ENCODE results near the gene SPRING1.
A peak's percentile ranks its signal among the peaks of the same experiment; 100 is the strongest.

The SPRING1 gene

GRCh38 chr12:116737774-116738657, at the start of gene SPRING1, which contains the start of gene RNFT2:
Gene SPRING1, minus strand, starts transcription at chr12:116738069. Its CDS starts 169 bp downstream, at chr12:116737900.
Gene RNFT2, plus strand, starts transcription at chr12:116738315. Its CDS starts 2,183 bp downstream, at chr12:116740498.
- Histone ChIP-seq H3K27ac (ENCODE audit: low read depth, low read length) (peak within 1 kb of the TSS; percentile 38), H3K36me3 (ENCODE audit: insufficient read depth, low read length) (peaks cover 11% of the 10 kb centered on the region), H3K27me3 (ENCODE audit: control insufficient read depth in 1 of 2, insufficient read depth in 2 of 2, low read length in 2 of 2) (no peaks in the 10 kb centered on the region), H3K4me1 (ENCODE audit: insufficient read depth, low read length) (peaks cover 9% of the 10 kb centered on the region), H3K9me3 (ENCODE audit: low read length) (no peaks in the 10 kb centered on the region), H3K9ac (ENCODE audit: low read length) (peak within 1 kb of the TSS; percentile 80), H3K4me3 (ENCODE audit: low read depth in 1 of 2, low read length in 2 of 2) (peak within 1 kb of the TSS; percentile 73 to 86)

- H3K4me1 ChIP-seq (ENCODE audit: insufficient read depth, low read length), result no peaks in the 10 kb centered on the region
- H3K36me3 ChIP-seq (ENCODE audit: insufficient read depth, low read length), result no peaks in the 10 kb centered on the region
Observed at GRCh38 chr12:116784238-116784612, 46.4 kb upstream of the SPRING1 start.

GRCh38 chr12:116783525-116784237, 45.8 kb upstream of the SPRING1 start:
- Histone ChIP-seq H3K27ac (ENCODE audit: low read depth, low read length) (no peak overlapping the region), H3K4me1 (ENCODE audit: insufficient read depth, low read length) (no peaks in the 10 kb centered on the region), H3K4me3 (ENCODE audit: low read depth in 1 of 2, low read length in 2 of 2) (no peak overlapping the region), H3K9me3 (ENCODE audit: low read length) (no peaks in the 10 kb centered on the region), H3K36me3 (ENCODE audit: insufficient read depth, low read length) (no peaks in the 10 kb centered on the region), H3K9ac (ENCODE audit: low read length) (no peak overlapping the region), H3K27me3 (ENCODE audit: control insufficient read depth in 1 of 2, insufficient read depth in 2 of 2, low read length in 2 of 2) (no peaks in the 10 kb centered on the region)

More at GRCh38 chr12:116784238-116784612, 46.4 kb upstream of the SPRING1 start:
- H3K9ac ChIP-seq (ENCODE audit: low read length), result no peak overlapping the region
- no peaks in the 10 kb centered on the region for H3K9me3 ChIP-seq (ENCODE audit: low read length)
- H3K27ac ChIP-seq (ENCODE audit: low read depth, low read length), result no peak overlapping the region
- no peaks in the 10 kb centered on the region for H3K27me3 ChIP-seq (ENCODE audit: control insufficient read depth in 1 of 2, insufficient read depth in 2 of 2, low read length in 2 of 2)
- H3K4me3 ChIP-seq (ENCODE audit: low read depth in 1 of 2, low read length in 2 of 2), result no peak overlapping the region

- no peaks in the 10 kb centered on the region for H3K4me1 ChIP-seq (ENCODE audit: insufficient read depth, low read length)
- no peaks in the 10 kb centered on the region for H3K27me3 ChIP-seq (ENCODE audit: control insufficient read depth in 1 of 2, insufficient read depth in 2 of 2, low read length in 2 of 2)
- H3K4me3 ChIP-seq (ENCODE audit: low read depth in 1 of 2, low read length in 2 of 2), result no peak overlapping the region
- H3K27ac ChIP-seq (ENCODE audit: low read depth, low read length), result no peak overlapping the region
- H3K9ac ChIP-seq (ENCODE audit: low read length), result no peak overlapping the region
- H3K9me3 ChIP-seq (ENCODE audit: low read length), result no peaks in the 10 kb centered on the region
- H3K36me3 ChIP-seq (ENCODE audit: insufficient read depth, low read length), result no peaks in the 10 kb centered on the region
Observed at GRCh38 chr12:116780942-116781341, 43.1 kb upstream of the SPRING1 start.

- H3K9me3 ChIP-seq (ENCODE audit: low read length), result no peaks in the 10 kb centered on the region
- H3K4me1 ChIP-seq (ENCODE audit: insufficient read depth, low read length), result no peaks in the 10 kb centered on the region
- no peak overlapping the region for H3K27ac ChIP-seq (ENCODE audit: low read depth, low read length)
- H3K4me3 ChIP-seq (ENCODE audit: low read depth in 1 of 2, low read length in 2 of 2), result no peak overlapping the region
- no peaks in the 10 kb centered on the region for H3K27me3 ChIP-seq (ENCODE audit: control insufficient read depth in 1 of 2, insufficient read depth in 2 of 2, low read length in 2 of 2)
- no peaks in the 10 kb centered on the region for H3K36me3 ChIP-seq (ENCODE audit: insufficient read depth, low read length)
- H3K9ac ChIP-seq (ENCODE audit: low read length), result no peak overlapping the region
Observed at GRCh38 chr12:116779597-116779996, 41.7 kb upstream of the SPRING1 start.

- Histone ChIP-seq H3K27ac (ENCODE audit: low read depth, low read length) (no peak overlapping the region), H3K9me3 (ENCODE audit: low read length) (no peaks in the 10 kb centered on the region), H3K4me1 (ENCODE audit: insufficient read depth, low read length) (no peaks in the 10 kb centered on the region), H3K4me3 (ENCODE audit: low read depth in 1 of 2, low read length in 2 of 2) (no peak overlapping the region), H3K9ac (ENCODE audit: low read length) (no peak overlapping the region), H3K36me3 (ENCODE audit: insufficient read depth, low read length) (no peaks in the 10 kb centered on the region), H3K27me3 (ENCODE audit: control insufficient read depth in 1 of 2, insufficient read depth in 2 of 2, low read length in 2 of 2) (no peaks in the 10 kb centered on the region)
Observed at GRCh38 chr12:116777245-116777644, 39.4 kb upstream of the SPRING1 start.

GRCh38 chr12:116774020-116774419, 36.2 kb upstream of the SPRING1 start:
- H3K27me3 ChIP-seq (ENCODE audit: control insufficient read depth in 1 of 2, insufficient read depth in 2 of 2, low read length in 2 of 2), result no peaks in the 10 kb centered on the region
- H3K9ac ChIP-seq (ENCODE audit: low read length), result no peak overlapping the region
- H3K36me3 ChIP-seq (ENCODE audit: insufficient read depth, low read length), result no peaks in the 10 kb centered on the region
- H3K4me1 ChIP-seq (ENCODE audit: insufficient read depth, low read length), result no peaks in the 10 kb centered on the region
- no peak overlapping the region for H3K4me3 ChIP-seq (ENCODE audit: low read depth in 1 of 2, low read length in 2 of 2)
- H3K9me3 ChIP-seq (ENCODE audit: low read length), result no peaks in the 10 kb centered on the region
- no peak overlapping the region for H3K27ac ChIP-seq (ENCODE audit: low read depth, low read length)

- Histone ChIP-seq H3K9me3 (ENCODE audit: low read length) (no peaks in the 10 kb centered on the region), H3K9ac (ENCODE audit: low read length) (no peak overlapping the region), H3K4me1 (ENCODE audit: insufficient read depth, low read length) (no peaks in the 10 kb centered on the region), H3K4me3 (ENCODE audit: low read depth in 1 of 2, low read length in 2 of 2) (no peak overlapping the region), H3K36me3 (ENCODE audit: insufficient read depth, low read length) (no peaks in the 10 kb centered on the region), H3K27ac (ENCODE audit: low read depth, low read length) (no peak overlapping the region), H3K27me3 (ENCODE audit: control insufficient read depth in 1 of 2, insufficient read depth in 2 of 2, low read length in 2 of 2) (no peaks in the 10 kb centered on the region)
Observed at GRCh38 chr12:116773276-116773731, 35.4 kb upstream of the SPRING1 start.

- Histone ChIP-seq H3K27me3 (ENCODE audit: control insufficient read depth in 1 of 2, insufficient read depth in 2 of 2, low read length in 2 of 2) (no peaks in the 10 kb centered on the region), H3K27ac (ENCODE audit: low read depth, low read length) (no peak overlapping the region), H3K9ac (ENCODE audit: low read length) (no peak overlapping the region), H3K4me3 (ENCODE audit: low read depth in 1 of 2, low read length in 2 of 2) (no peak overlapping the region), H3K36me3 (ENCODE audit: insufficient read depth, low read length) (no peaks in the 10 kb centered on the region), H3K9me3 (ENCODE audit: low read length) (no peaks in the 10 kb centered on the region), H3K4me1 (ENCODE audit: insufficient read depth, low read length) (no peaks in the 10 kb centered on the region)
Observed at GRCh38 chr12:116771651-116772050, 33.8 kb upstream of the SPRING1 start.

GRCh38 chr12:116766746-116767145, 28.9 kb upstream of the SPRING1 start:
- Histone ChIP-seq H3K27ac (ENCODE audit: low read depth, low read length) (no peak overlapping the region), H3K9me3 (ENCODE audit: low read length) (no peaks in the 10 kb centered on the region)

GRCh38 chr12:116766285-116766684, 28.4 kb upstream of the SPRING1 start:
- Histone ChIP-seq H3K4me1 (ENCODE audit: insufficient read depth, low read length) (no peaks in the 10 kb centered on the region), H3K9me3 (ENCODE audit: low read length) (no peaks in the 10 kb centered on the region)

More at GRCh38 chr12:116766746-116767145, 28.9 kb upstream of the SPRING1 start:
- Histone ChIP-seq H3K36me3 (ENCODE audit: insufficient read depth, low read length) (no peaks in the 10 kb centered on the region), H3K9ac (ENCODE audit: low read length) (no peak overlapping the region), H3K27me3 (ENCODE audit: control insufficient read depth in 1 of 2, insufficient read depth in 2 of 2, low read length in 2 of 2) (no peaks in the 10 kb centered on the region), H3K4me3 (ENCODE audit: low read depth in 1 of 2, low read length in 2 of 2) (no peak overlapping the region), H3K4me1 (ENCODE audit: insufficient read depth, low read length) (no peaks in the 10 kb centered on the region)

More at GRCh38 chr12:116766285-116766684, 28.4 kb upstream of the SPRING1 start:
- Histone ChIP-seq H3K27me3 (ENCODE audit: control insufficient read depth in 1 of 2, insufficient read depth in 2 of 2, low read length in 2 of 2) (no peaks in the 10 kb centered on the region), H3K27ac (ENCODE audit: low read depth, low read length) (no peak overlapping the region), H3K4me3 (ENCODE audit: low read depth in 1 of 2, low read length in 2 of 2) (no peak overlapping the region), H3K36me3 (ENCODE audit: insufficient read depth, low read length) (no peaks in the 10 kb centered on the region), H3K9ac (ENCODE audit: low read length) (no peak overlapping the region)
